OCI-LY1 (cell line): ENCODE measurements around the gene CCNDBP1.
A peak's percentile ranks its signal among the peaks of the same experiment; 100 is the strongest.

Experiments
- H2AFZ ChIP-seq: fragments of 200-600 bp; sonication (generic), shearing (Covaris generic); 2 replicates; pipeline ENCODE4 v1.6.0; 2014; ENCODE audit warnings: antibody characterized with exemption, mild to moderate bottlenecking, low read length
- H3F3A ChIP-seq: fragments of 200-600 bp; sonication (generic), shearing (Covaris generic); 2 replicates; pipeline ENCODE4 v1.6.0; 2014; ENCODE audit warnings: mild to moderate bottlenecking, antibody characterized with exemption, low read length, moderate library complexity; ENCODE audit not compliant: insufficient read depth
- H3K27ac ChIP-seq: fragments of 200-600 bp; sonication (generic); 2 replicates; pipeline ENCODE4 v1.5.1; 2014; ENCODE audit warnings: low read length, mixed run types, mild to moderate bottlenecking, low read depth; ENCODE audit not compliant: poor library complexity, severe bottlenecking
- H3K27me3 ChIP-seq: fragments of 200-600 bp; sonication (generic); 2 replicates; pipeline ENCODE4 v1.6.0; 2014; ENCODE audit warnings: antibody characterized with exemption, mild to moderate bottlenecking, low read length, moderate library complexity; ENCODE audit not compliant: insufficient read depth
- H3K36me3 ChIP-seq: fragments of 200-600 bp; sonication (generic); 2 replicates; pipeline ENCODE4 v1.6.1; 2014; ENCODE audit warnings: mild to moderate bottlenecking, antibody characterized with exemption, low read length, moderate library complexity, mixed read lengths; ENCODE audit not compliant: insufficient read depth
- H3K4me1 ChIP-seq: fragments of 200-600 bp; sonication (generic); 2 replicates; pipeline ENCODE4 v1.5.1; 2014; ENCODE audit warnings: mild to moderate bottlenecking, low read length, moderate library complexity; ENCODE audit not compliant: insufficient read depth, severe bottlenecking
- H3K4me2 ChIP-seq: fragments of 200-600 bp; sonication (generic), shearing (Covaris generic); 2 replicates; pipeline ENCODE4 v1.6.1; 2014; ENCODE audit warnings: low read length
- H3K4me3 ChIP-seq: fragments of 200-600 bp; sonication (generic); 2 replicates; pipeline ENCODE4 v1.5.1; 2014; ENCODE audit warnings: low read length, low read depth, mild to moderate bottlenecking, mixed read lengths; ENCODE audit not compliant: poor library complexity, severe bottlenecking
- H3K79me2 ChIP-seq: fragments of 200-600 bp; shearing (Covaris generic); 2 replicates; pipeline ENCODE4 v1.6.1; 2016; ENCODE audit warnings: mixed run types, low read length, mixed read lengths; ENCODE audit not compliant: insufficient read depth
- H3K9ac ChIP-seq: fragments of 200-600 bp; sonication (generic), shearing (Covaris generic); 2 replicates; pipeline ENCODE4 v1.6.1; 2014; ENCODE audit warnings: mild to moderate bottlenecking, low read length, mixed read lengths
- H3K9me2 ChIP-seq: fragments of 200-600 bp; sonication (generic), shearing (Covaris generic); 2 replicates; pipeline ENCODE4 v1.6.1; 2014; ENCODE audit warnings: low read depth, mild to moderate bottlenecking, low read length, mixed read lengths
- H3K9me3 ChIP-seq: fragments of 200-600 bp; shearing (Covaris generic); 2 replicates; pipeline ENCODE4 v1.6.1; 2014; ENCODE audit warnings: low read length, mixed read lengths
- H4K20me1 ChIP-seq: fragments of 200-600 bp; sonication (generic), shearing (Covaris generic); 2 replicates; pipeline ENCODE4 v1.6.0; 2016; ENCODE audit warnings: mild to moderate bottlenecking, low read length; ENCODE audit not compliant: insufficient read depth
- CTCF ChIP-seq: fragments of 200-600 bp; sonication (generic), shearing (Covaris generic); IDR thresholded peaks from 2 replicates; pipeline ENCODE4 v1.5.1; 2017; ENCODE audit warnings: mild to moderate bottlenecking, antibody characterized with exemption, low read length, moderate library complexity, mixed read lengths
- EZH2 ChIP-seq: fragments of 200-600 bp; sonication (generic), shearing (Covaris generic); IDR thresholded peaks from 2 replicates; pipeline ENCODE4 v1.8.0; 2017; ENCODE audit warnings: borderline replicate concordance, mixed run types, mild to moderate bottlenecking, antibody characterized with exemption, low read length, moderate library complexity, mixed read lengths

CCNDBP1 gene

GRCh38 chr15:43187544-43188155 lies 2.4 kb downstream of the CCNDBP1 start:
- H3K9me3 ChIP-seq = no peaks in the 10 kb centered on the region
- no peak overlapping the region for H3K27ac ChIP-seq
- peaks cover 35% of the 10 kb centered on the region for H3K36me3 ChIP-seq
- H3K4me2 ChIP-seq = 0 out of 2 replicates have a peak overlapping the region, but pooled peaks have one; percentile 99
- peaks cover 10% of the 10 kb centered on the region for H3K79me2 ChIP-seq
- TF ChIP-seq EZH2 = no peak
- peak; percentile 65 for TF ChIP-seq CTCF
- H3K9ac ChIP-seq = no peak overlapping the region
- H4K20me1 ChIP-seq = no peaks in the 10 kb centered on the region
- peaks cover 18% of the 10 kb centered on the region for H3K4me1 ChIP-seq
- no peak overlapping the region for H3K4me3 ChIP-seq
- H3K27me3 ChIP-seq = no peaks in the 10 kb centered on the region
- no peaks in the 10 kb centered on the region for H3F3A ChIP-seq
- H3K9me2 ChIP-seq = no peaks in the 10 kb centered on the region
- H2AFZ ChIP-seq = no peak overlapping the region

GRCh38 chr15:43189296-43189695 lies 4.1 kb downstream of the CCNDBP1 start:
- Histone ChIP-seq H3K4me1 (peaks cover 14% of the 10 kb centered on the region), H3K36me3 (peaks cover 47% of the 10 kb centered on the region), H3K27me3 (no peaks in the 10 kb centered on the region), H4K20me1 (no peaks in the 10 kb centered on the region), H3K4me2 (no peak overlapping the region), H3K9me2 (no peaks in the 10 kb centered on the region), H3F3A (no peaks in the 10 kb centered on the region), H3K9ac (no peak overlapping the region), H3K79me2 (peaks cover 10% of the 10 kb centered on the region), H3K9me3 (no peaks in the 10 kb centered on the region), H3K4me3 (no peak overlapping the region), H3K27ac (no peak overlapping the region), H2AFZ (no peak overlapping the region)
- no peak for TF ChIP-seq EZH2
- TF ChIP-seq CTCF = no peak

GRCh38 chr15:43190178-43190577 lies 5.0 kb downstream of the CCNDBP1 start:
- Histone ChIP-seq H3K4me1 (peaks cover 14% of the 10 kb centered on the region), H3K9me2 (no peaks in the 10 kb centered on the region), H3K36me3 (peaks cover 55% of the 10 kb centered on the region), H3F3A (no peaks in the 10 kb centered on the region), H3K9me3 (no peaks in the 10 kb centered on the region), H3K4me2 (no peak overlapping the region), H3K79me2 (peaks cover 10% of the 10 kb centered on the region), H3K27me3 (no peaks in the 10 kb centered on the region), H3K9ac (no peak overlapping the region), H2AFZ (no peak overlapping the region), H3K4me3 (no peak overlapping the region), H3K27ac (no peak overlapping the region), H4K20me1 (no peaks in the 10 kb centered on the region)
- TF ChIP-seq EZH2 = no peak
- no peak for TF ChIP-seq CTCF
